Right atrium auricular region (tissue), 2 donors: ENCODE results near the gene CACNA2D4. TPM values are rescaled to one million over a fixed set of nuclear protein-coding genes. Genes with fewer than 3 reads are reported as not detected.

ENCODE experiments used
- DNase-seq: peaks from one replicate; pipeline ENCODE4 v3.0.0-alpha.2; 2019; ENCODE audit warnings: low spot score
- H3K27ac ChIP-seq, 2 donors: fragments of 200-600 bp; sonication (generic); 1 replicate in 1 of 2; 2 replicates in 1 of 2; pipeline ENCODE4 v1.5.1; 2016 to 2019
- H3K27me3 ChIP-seq, 2 donors: fragments of 200-600 bp; sonication (generic); one replicate each; pipeline versions ENCODE4 v1.5.1 to v1.6.0; 2017 to 2019
- H3K36me3 ChIP-seq: fragments of 200-600 bp; sonication (generic); one replicate; pipeline ENCODE4 v1.5.1; 2016
- H3K4me1 ChIP-seq, 2 donors: fragments of 200-600 bp; sonication (generic); one replicate each; pipeline versions ENCODE4 v1.5.1 to v1.6.0; 2017 to 2019
- H3K4me3 ChIP-seq, 2 donors: fragments of 200-600 bp; sonication (generic); 1 replicate in 1 of 2; 2 replicates in 1 of 2; pipeline ENCODE4 v1.5.1; 2017 to 2019; ENCODE audit warnings: mild to moderate bottlenecking in 1 of 2, moderate library complexity in 1 of 2
- H3K9me3 ChIP-seq, 2 donors: fragments of 200-600 bp; sonication (generic); one replicate each; pipeline ENCODE4 v1.5.1; 2019
- CTCF ChIP-seq, 2 donors: fragments of 200-600 bp; sonication (generic); IDR thresholded peaks; one replicate each; pipeline ENCODE4 v1.5.1; 2019; ENCODE audit warnings: antibody characterized with exemption in 2 of 2
- total RNA-seq, 2 donors: library from RNA; depleted of rRNA; stranded (reverse); fragments of >200 nt; gene quantifications; one replicate each; pipeline ENCODE4 v1.1.0, GENCODE V29; 2016

CACNA2D4 gene
- total RNA-seq, 2 donors from 2014 or later, result 1.6 to 4.1 TPM

- Histone ChIP-seq H3K4me3 (no peak overlapping the region), H3K36me3 (no peaks in the 10 kb centered on the region), H3K4me1 (no peaks in the 10 kb centered on the region), H3K27me3 (no peaks in the 10 kb centered on the region), H3K27ac (no peak overlapping the region), H3K9me3 (no peaks in the 10 kb centered on the region)
- no peak for TF ChIP-seq CTCF (IDR thresholded peaks at IDR 0.05)
- DNase-seq, result peak; percentile 32
Measured at GRCh38 chr12:1877169-1877878, 41.1 kb downstream of the CACNA2D4 start.

GRCh38 chr12:1876086-1876485, 42.4 kb downstream of the CACNA2D4 start:
- Histone ChIP-seq H3K27me3 (no peaks in the 10 kb centered on the region), H3K27ac (no peak overlapping the region), H3K9me3 (no peaks in the 10 kb centered on the region), H3K4me1 (no peaks in the 10 kb centered on the region), H3K4me3 (no peak overlapping the region), H3K36me3 (no peaks in the 10 kb centered on the region)
- TF ChIP-seq CTCF (IDR thresholded peaks at IDR 0.05), result no peak
- DNase-seq, result no peak

- Histone ChIP-seq H3K4me1 (no peaks in the 10 kb centered on the region), H3K27me3 (no peaks in the 10 kb centered on the region), H3K36me3 (no peaks in the 10 kb centered on the region), H3K4me3 (no peak overlapping the region), H3K9me3 (no peaks in the 10 kb centered on the region), H3K27ac (no peak overlapping the region)
- TF ChIP-seq CTCF (IDR thresholded peaks at IDR 0.05), result no peak
- peak; percentile 34 for DNase-seq
Measured at GRCh38 chr12:1875608-1876007, 42.8 kb downstream of the CACNA2D4 start.

GRCh38 chr12:1873531-1874510, 44.6 kb downstream of the CACNA2D4 start:
- no peak overlapping the region for H3K4me3 ChIP-seq
- no peak overlapping the region for H3K27ac ChIP-seq
- H3K9me3 ChIP-seq, result peaks cover 0 to 11% of the 10 kb centered on the region in 2 donors
- no peak for DNase-seq
- H3K4me1 ChIP-seq, result no peaks in the 10 kb centered on the region
- no peak for TF ChIP-seq CTCF (IDR thresholded peaks at IDR 0.05)
- H3K27me3 ChIP-seq, result no peaks in the 10 kb centered on the region
- no peaks in the 10 kb centered on the region for H3K36me3 ChIP-seq

GRCh38 chr12:1872448-1872847, 46.0 kb downstream of the CACNA2D4 start:
- Histone ChIP-seq H3K9me3 (peaks cover 0 to 19% of the 10 kb centered on the region in 2 donors), H3K4me1 (no peaks in the 10 kb centered on the region), H3K4me3 (no peak overlapping the region), H3K27me3 (no peaks in the 10 kb centered on the region), H3K36me3 (no peaks in the 10 kb centered on the region), H3K27ac (no peak overlapping the region)
- DNase-seq, result peak; percentile 40
- no peak for TF ChIP-seq CTCF (IDR thresholded peaks at IDR 0.05)
